ENCODE data around the gene SERTAD2.

DNA sequence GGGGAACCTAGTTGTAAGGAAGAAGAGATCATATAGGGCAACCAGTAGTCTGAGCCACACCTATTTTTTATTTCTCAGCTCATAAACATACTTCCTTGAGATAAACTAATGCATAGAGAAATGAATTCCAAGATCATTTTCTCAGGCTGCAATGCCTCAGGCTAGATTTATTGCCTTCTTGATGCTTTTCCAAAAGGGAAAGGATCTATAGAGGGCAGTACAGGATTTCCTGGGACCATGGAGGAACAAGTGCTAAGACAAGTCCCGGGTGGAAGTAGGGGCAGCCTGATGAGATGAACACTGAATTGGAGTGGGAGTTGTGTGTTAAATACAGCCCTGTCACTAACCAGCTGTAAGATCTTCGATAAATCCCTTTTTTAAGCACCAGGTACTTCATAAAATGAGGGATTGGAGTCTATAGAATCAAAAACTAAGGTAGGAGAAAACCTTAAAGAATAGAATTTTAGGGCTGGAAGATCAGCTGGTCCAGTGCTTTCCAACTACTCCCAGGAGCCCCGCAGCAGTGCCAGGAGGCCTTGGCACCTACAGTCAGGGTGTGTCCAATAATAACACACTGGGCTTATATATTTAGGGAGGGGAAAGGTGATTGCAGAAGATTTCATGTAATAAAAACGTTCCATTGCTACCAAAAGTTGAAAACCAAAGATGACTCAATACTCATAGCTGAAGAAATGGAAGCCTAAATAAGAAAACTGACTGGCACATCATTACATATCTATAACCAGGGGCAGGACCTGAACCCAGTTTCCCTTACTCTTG, 58.1 kb downstream of the SERTAD2 start:
- TF ChIP-seq POLR2A (IDR thresholded peaks at IDR 0.05; ENCODE audit: low read depth, low read length) (no peak), POLR2AphosphoS5 (IDR thresholded peaks at IDR 0.05; ENCODE audit: low read depth, low read length) (no peak), TAF1 (IDR thresholded peaks at IDR 0.05; ENCODE audit: low read depth, low read length) (no peak), PAX5 (IDR thresholded peaks at IDR 0.05; ENCODE audit: insufficient read depth, low read length, severe bottlenecking) (no peak), POU2F2 (IDR thresholded peaks at IDR 0.05; ENCODE audit: low read depth, low read length) (no peak), SPI1 (IDR thresholded peaks at IDR 0.05; ENCODE audit: low read depth, low read length) (no peak)

Data from GM12891 (cell line).